ENCODE results near the gene ZBTB45. TPM values are rescaled to one million over a fixed set of nuclear protein-coding genes. Genes with fewer than 3 reads are reported as not detected.
A peak's percentile ranks its signal among the peaks of the same experiment; 100 is the strongest.

ZBTB45 gene
- total RNA-seq, 3 donors from 2014 or later (not counting 1 experiment from before 2014, with no cell fraction given), result 9.6 to 12.6 (median 9.8) TPM

DNA sequence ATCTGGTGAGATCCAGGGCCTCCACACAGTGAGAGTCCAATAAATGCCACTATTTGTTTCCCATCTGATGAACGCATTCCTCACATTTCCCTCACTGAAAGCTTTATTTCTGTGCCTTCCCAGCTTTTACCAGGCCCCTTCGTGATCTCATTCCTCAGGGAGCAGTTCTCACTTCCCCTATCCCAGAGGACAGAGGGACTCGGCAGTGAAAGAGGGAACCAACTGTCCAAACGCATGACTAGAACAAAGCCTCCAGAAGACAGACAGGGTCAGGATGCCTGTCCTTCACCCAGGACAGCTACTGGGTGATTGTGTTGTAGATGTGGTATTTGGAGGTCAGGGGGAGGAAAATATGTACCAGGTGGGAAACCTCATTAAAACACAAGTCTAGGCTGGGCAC, 2.0 kb upstream of the ZBTB45 start:
- Mint-ChIP-seq H3K27ac (no peak overlapping the region), H3K27me3 (ENCODE audit: low read depth in 2 of 2) (no peaks in the 10 kb centered on the region), H3K4me1 (peaks cover 25 to 36% of the 10 kb centered on the region in 2 donors), H3K36me3 (no peaks in the 10 kb centered on the region), H3K9me3 (no peaks in the 10 kb centered on the region), H3K4me3 (no peak overlapping the region)
- H3K9me3 ChIP-seq (ENCODE audit: control insufficient read depth, insufficient read depth, low read length), result no peaks in the 10 kb centered on the region
- intact Hi-C loops (cut with micrococcal nuclease), result no loop called here
- H3K27ac ChIP-seq (ENCODE audit: low read length), result no peak overlapping the region
- DNase-seq (no peak), ATAC-seq (no peak)
- H3K4me1 ChIP-seq (ENCODE audit: control insufficient read depth, insufficient read depth, low read length), result peaks cover 28% of the 10 kb centered on the region
- peaks cover 5% of the 10 kb centered on the region for H3K36me3 ChIP-seq (ENCODE audit: control insufficient read depth, insufficient read depth, low read length)
- H3K27me3 ChIP-seq (ENCODE audit: control insufficient read depth, insufficient read depth, low read length), result no peaks in the 10 kb centered on the region
- H3K4me3 ChIP-seq (ENCODE audit: low read length), result no peak overlapping the region
- 89% methylated on average over 4 of the region's 4 CpGs for WGBS (ENCODE audit: insufficient coverage)
- TF ChIP-seq, protein P1, sequence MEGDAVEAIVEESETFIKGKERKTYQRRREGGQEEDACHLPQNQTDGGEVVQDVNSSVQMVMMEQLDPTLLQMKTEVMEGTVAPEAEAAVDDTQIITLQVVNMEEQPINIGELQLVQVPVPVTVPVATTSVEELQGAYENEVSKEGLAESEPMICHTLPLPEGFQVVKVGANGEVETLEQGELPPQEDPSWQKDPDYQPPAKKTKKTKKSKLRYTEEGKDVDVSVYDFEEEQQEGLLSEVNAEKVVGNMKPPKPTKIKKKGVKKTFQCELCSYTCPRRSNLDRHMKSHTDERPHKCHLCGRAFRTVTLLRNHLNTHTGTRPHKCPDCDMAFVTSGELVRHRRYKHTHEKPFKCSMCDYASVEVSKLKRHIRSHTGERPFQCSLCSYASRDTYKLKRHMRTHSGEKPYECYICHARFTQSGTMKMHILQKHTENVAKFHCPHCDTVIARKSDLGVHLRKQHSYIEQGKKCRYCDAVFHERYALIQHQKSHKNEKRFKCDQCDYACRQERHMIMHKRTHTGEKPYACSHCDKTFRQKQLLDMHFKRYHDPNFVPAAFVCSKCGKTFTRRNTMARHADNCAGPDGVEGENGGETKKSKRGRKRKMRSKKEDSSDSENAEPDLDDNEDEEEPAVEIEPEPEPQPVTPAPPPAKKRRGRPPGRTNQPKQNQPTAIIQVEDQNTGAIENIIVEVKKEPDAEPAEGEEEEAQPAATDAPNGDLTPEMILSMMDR (IDR thresholded peaks at IDR 0.05), result no peak

GRCh38 chr19:58520257-58520599, 618 bp upstream of the ZBTB45 start:
- ATAC-seq, result no peak
- TF ChIP-seq, protein P1 (IDR thresholded peaks at IDR 0.05), result no peak
- intact Hi-C loops (cut with micrococcal nuclease), result loop anchor here (1.0 kb wide), 3 partner anchors 44 to 61 kb away; partner anchors contain the start of gene ZNF446
- H3K36me3 Mint-ChIP-seq, result no peaks in the 10 kb centered on the region
- WGBS (ENCODE audit: insufficient coverage), result 11% methylated on average over 4 of the region's 7 CpGs
- H3K4me3 Mint-ChIP-seq, result peak overlapping the region; percentile 97
- DNase-seq, result no peak
- H3K4me1 ChIP-seq (ENCODE audit: control insufficient read depth, insufficient read depth, low read length), result peaks cover 34% of the 10 kb centered on the region
- H3K27me3 Mint-ChIP-seq (ENCODE audit: low read depth in 2 of 2), result no peaks in the 10 kb centered on the region
- no peaks in the 10 kb centered on the region for H3K27me3 ChIP-seq (ENCODE audit: control insufficient read depth, insufficient read depth, low read length)
- H3K9me3 ChIP-seq (ENCODE audit: control insufficient read depth, insufficient read depth, low read length), result no peaks in the 10 kb centered on the region
- peak overlapping the region; percentile 97 to 100 for H3K27ac Mint-ChIP-seq
- H3K36me3 ChIP-seq (ENCODE audit: control insufficient read depth, insufficient read depth, low read length), result peaks cover 16% of the 10 kb centered on the region
- H3K4me3 ChIP-seq (ENCODE audit: low read length), result peak overlapping the region; percentile 81
- peaks cover 25 to 44% of the 10 kb centered on the region in 2 donors for H3K4me1 Mint-ChIP-seq
- no peaks in the 10 kb centered on the region for H3K9me3 Mint-ChIP-seq
- H3K27ac ChIP-seq (ENCODE audit: low read length), result peak overlapping the region; percentile 98

DNA sequence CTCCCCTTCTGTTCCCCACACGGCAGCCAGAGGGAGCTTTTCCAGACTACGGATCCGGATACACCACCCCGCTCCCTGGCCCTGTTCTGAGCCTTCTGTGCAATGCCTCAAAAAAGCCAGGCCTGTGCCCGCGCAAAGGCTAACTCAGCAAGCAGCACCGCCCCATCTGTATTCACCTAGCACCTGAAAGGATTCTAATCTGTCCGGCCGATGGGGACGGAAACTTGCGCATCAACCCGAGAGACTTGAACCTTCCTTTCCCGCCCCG, 589 bp downstream of the ZBTB45 start:
- Mint-ChIP-seq H3K27me3 (ENCODE audit: low read depth in 2 of 2) (no peaks in the 10 kb centered on the region), H3K4me1 (peaks cover 25 to 52% of the 10 kb centered on the region in 2 donors), H3K9me3 (no peaks in the 10 kb centered on the region), H3K4me3 (peak overlapping the region; percentile 97), H3K36me3 (no peaks in the 10 kb centered on the region), H3K27ac (peak overlapping the region; percentile 97 to 100)
- no peaks in the 10 kb centered on the region for H3K27me3 ChIP-seq (ENCODE audit: control insufficient read depth, insufficient read depth, low read length)
- TF ChIP-seq, protein P1 (IDR thresholded peaks at IDR 0.05), result no peak
- DNase-seq (peak; percentile 27 to 75), ATAC-seq (no peak)
- intact Hi-C loops (cut with micrococcal nuclease), result loop anchor here (1.0 to 2.0 kb wide), 2 partner anchors 20 to 336 kb away; partner anchors contain the start of gene ZNF274
- peaks cover 43% of the 10 kb centered on the region for H3K4me1 ChIP-seq (ENCODE audit: control insufficient read depth, insufficient read depth, low read length)
- no peaks in the 10 kb centered on the region for H3K9me3 ChIP-seq (ENCODE audit: control insufficient read depth, insufficient read depth, low read length)
- peaks cover 16% of the 10 kb centered on the region for H3K36me3 ChIP-seq (ENCODE audit: control insufficient read depth, insufficient read depth, low read length)
- H3K4me3 ChIP-seq (ENCODE audit: low read length), result peak overlapping the region; percentile 81
- H3K27ac ChIP-seq (ENCODE audit: low read length), result peak overlapping the region; percentile 98
- 0% methylated on average over 14 of the region's 14 CpGs for WGBS (ENCODE audit: insufficient coverage)

Measured in natural killer cell (primary cell).